Ovary (tissue), 3 donors: ENCODE measurements around the gene KRT17.

ENCODE experiments used
- EP300 ChIP-seq: sonication (generic); formaldehyde crosslinking; IDR thresholded peaks from one replicate; pipeline ENCODE4 v1.6.1; 2017; ENCODE audit warnings: antibody characterized with exemption
- POLR2A ChIP-seq: fragments of 450-650 bp; IDR thresholded peaks from one replicate; pipeline ENCODE4 v1.6.1; 2017; ENCODE audit warnings: antibody characterized with exemption, mild to moderate bottlenecking, moderate library complexity
- TF ChIP-seq, protein P1 (sequence below), 3 donors: fragments of 450-650 bp in 2 of 3; fragments of 200-600 bp in 1 of 3; IDR thresholded peaks; one replicate each; pipeline versions ENCODE4 v1.5.1 to v1.8.0; 2016 to 2022; ENCODE audit warnings: antibody characterized with exemption in 3 of 3, mild to moderate bottlenecking in 1 of 3
- donor health status: DM: no; HTN: no; CAD: no.

DNA sequence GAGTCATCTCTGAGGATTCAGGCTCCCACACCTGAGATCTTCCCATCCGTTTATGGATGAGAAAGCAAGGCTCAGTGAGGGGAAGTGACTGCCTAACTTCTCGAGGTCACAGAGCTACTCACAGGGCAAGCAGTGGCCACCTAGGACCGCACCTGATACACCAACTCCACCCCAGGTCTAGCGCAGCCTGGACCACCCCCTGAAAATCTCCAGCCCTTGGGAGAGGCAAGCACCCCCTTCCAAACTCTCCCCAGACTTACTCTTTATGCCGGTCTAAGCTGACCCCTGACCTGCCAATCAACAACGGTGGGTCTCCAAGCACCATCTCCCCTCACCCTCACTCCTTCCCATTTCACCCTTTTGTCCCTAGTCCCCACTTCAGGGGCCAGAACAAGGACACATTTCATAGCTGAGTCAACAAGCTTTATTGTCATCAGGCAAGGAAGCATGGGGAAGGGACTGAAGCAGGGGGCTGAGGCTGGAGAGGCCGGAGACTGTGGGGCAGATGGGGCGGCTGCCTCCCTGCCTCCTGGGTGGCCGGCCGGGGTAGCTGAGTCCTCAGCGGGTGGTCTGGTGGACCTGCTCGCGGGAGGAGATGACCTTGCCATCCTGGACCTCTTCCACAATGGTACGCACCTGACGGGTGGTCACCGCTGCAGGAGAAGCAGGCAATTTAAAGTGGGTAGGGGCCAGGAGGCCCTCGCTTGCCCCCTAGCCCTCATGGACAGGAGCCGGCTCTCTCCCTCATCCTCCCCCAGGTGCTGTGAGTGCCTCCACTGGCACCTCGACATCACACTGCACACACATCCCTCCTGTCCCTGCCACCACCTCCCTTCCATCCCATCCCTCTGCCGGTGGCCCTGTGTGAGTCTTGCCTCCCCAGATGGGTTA is 5.1 kb downstream of the KRT17 start:
- TF ChIP-seq, protein P1, sequence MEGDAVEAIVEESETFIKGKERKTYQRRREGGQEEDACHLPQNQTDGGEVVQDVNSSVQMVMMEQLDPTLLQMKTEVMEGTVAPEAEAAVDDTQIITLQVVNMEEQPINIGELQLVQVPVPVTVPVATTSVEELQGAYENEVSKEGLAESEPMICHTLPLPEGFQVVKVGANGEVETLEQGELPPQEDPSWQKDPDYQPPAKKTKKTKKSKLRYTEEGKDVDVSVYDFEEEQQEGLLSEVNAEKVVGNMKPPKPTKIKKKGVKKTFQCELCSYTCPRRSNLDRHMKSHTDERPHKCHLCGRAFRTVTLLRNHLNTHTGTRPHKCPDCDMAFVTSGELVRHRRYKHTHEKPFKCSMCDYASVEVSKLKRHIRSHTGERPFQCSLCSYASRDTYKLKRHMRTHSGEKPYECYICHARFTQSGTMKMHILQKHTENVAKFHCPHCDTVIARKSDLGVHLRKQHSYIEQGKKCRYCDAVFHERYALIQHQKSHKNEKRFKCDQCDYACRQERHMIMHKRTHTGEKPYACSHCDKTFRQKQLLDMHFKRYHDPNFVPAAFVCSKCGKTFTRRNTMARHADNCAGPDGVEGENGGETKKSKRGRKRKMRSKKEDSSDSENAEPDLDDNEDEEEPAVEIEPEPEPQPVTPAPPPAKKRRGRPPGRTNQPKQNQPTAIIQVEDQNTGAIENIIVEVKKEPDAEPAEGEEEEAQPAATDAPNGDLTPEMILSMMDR (IDR thresholded peaks at IDR 0.05): no peak
- TF ChIP-seq POLR2A: no peak
- TF ChIP-seq EP300: no peak
